ENCODE results near the gene KCTD20.

DNA sequence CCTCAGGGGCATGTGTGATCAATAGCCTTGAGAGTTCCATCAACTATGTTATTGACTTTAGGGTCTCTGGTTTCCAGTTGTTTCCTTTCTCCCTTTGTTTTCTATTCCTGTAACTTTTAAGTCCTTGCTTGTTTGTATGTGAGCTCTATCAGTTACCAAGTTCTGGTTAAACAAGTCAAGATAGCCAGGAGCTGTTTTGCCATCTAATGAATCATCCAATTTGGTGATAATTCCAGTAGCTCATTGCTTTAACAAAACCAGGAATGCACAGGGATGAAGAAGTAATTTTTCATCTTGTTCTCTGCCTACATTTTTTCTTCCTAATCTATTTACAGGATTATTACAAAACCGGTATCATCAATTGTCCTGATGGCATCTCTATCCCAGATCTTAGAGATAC, 36.5 kb downstream of the KCTD20 start:
- TF ChIP-seq, protein P1, sequence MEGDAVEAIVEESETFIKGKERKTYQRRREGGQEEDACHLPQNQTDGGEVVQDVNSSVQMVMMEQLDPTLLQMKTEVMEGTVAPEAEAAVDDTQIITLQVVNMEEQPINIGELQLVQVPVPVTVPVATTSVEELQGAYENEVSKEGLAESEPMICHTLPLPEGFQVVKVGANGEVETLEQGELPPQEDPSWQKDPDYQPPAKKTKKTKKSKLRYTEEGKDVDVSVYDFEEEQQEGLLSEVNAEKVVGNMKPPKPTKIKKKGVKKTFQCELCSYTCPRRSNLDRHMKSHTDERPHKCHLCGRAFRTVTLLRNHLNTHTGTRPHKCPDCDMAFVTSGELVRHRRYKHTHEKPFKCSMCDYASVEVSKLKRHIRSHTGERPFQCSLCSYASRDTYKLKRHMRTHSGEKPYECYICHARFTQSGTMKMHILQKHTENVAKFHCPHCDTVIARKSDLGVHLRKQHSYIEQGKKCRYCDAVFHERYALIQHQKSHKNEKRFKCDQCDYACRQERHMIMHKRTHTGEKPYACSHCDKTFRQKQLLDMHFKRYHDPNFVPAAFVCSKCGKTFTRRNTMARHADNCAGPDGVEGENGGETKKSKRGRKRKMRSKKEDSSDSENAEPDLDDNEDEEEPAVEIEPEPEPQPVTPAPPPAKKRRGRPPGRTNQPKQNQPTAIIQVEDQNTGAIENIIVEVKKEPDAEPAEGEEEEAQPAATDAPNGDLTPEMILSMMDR (IDR thresholded peaks at IDR 0.05; ENCODE audit: poor library complexity): no peak
- no peak for TF ChIP-seq EZH2 (IDR thresholded peaks at IDR 0.05; ENCODE audit: borderline replicate concordance)
- TF ChIP-seq EZH2phosphoT487 (IDR thresholded peaks at IDR 0.05; ENCODE audit: low read depth, severe bottlenecking, unreplicated experiment): no peak
